GM21526 (cell line): Measurements from ENCODE around the gene XPOT.
A peak's percentile ranks its signal among the peaks of the same experiment; 100 is the strongest.

Experiments
- ATAC-seq: cut with Tn5 transposase; IDR thresholded peaks from one replicate; pipeline ENCODE4 v1.9.1; 2021; ENCODE audit warnings: moderate library complexity; ENCODE audit not compliant: unreplicated experiment, low FRiP score

XPOT gene

DNA sequence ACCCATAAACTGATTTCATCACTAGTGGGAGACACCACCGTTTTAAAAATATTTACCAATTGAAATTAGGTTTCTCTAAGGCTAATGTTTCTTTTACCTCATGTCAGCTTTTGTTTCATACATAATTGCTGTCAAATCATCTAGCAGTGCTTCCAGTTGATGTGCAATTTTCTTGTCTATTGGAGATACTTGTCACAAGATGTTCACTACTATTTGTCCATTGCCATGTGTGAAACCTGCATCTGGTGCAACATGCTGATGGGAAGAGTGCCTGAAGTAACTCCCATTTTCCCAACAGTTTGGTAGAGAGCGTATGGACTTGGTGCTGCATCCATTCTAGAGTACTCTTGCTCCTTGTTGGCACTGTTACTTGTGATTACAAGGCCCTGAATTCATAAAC is 9.7 kb downstream of the XPOT start:
- no peak for ATAC-seq

- no peak for ATAC-seq
These were observed 14.0 kb downstream of the XPOT start for GRCh38 chr12:64418209-64418608.

- no peak for ATAC-seq
These were observed 15.5 kb downstream of the XPOT start for GRCh38 chr12:64419696-64420095.

GRCh38 chr12:64427988-64428387 is 23.8 kb downstream of the XPOT start:
- no peak for ATAC-seq

- no peak for ATAC-seq
These were observed 24.8 kb downstream of the XPOT start for GRCh38 chr12:64428956-64429355.

DNA sequence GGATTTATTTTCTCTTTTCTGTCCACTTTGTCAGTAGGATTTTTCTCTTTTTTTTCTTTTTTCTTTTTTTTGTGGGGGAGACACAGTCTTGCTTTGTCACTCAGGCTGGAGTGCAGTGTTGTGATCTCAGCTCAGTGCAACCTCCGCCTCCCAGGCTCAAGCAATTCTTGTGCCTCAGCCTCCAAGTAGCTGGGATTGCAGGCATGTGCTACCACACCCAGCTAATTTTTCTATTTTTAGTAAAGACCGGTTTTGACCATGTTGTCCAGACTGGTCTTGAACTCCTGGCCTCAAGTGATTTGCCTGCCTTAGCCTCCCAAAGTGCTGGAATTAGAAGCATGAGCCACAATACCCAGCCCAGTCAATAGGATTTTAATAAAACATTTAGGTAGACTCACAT is 26.7 kb downstream of the XPOT start:
- ATAC-seq: no peak

- ATAC-seq: no peak
These were observed 27.6 kb downstream of the XPOT start for GRCh38 chr12:64431791-64432190.

GRCh38 chr12:64433915-64434314 is 29.7 kb downstream of the XPOT start:
- no peak for ATAC-seq

- no peak for ATAC-seq
These were observed 35.9 kb downstream of the XPOT start for GRCh38 chr12:64440100-64440499.

- ATAC-seq: no peak
These were observed 41.3 kb downstream of the XPOT start for GRCh38 chr12:64445490-64445889.

DNA sequence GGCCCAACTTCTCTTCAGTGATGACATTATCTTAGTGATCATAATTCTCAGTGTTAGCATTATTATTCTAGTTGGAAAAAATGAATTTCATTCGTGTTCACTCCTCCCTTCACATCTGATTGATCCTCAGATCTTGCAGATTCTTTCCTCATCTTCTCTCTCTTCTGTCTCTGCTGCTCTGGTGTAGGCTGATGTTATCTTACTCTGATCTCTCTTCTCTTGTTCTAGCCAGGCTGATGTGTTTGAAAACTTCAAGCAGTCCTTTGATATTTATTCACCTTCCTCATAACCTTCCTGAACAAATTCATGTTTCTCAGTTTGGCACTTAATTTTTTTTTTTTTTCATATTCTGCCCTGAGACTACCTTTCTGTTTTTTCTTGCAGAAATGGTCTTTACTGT is 42.1 kb downstream of the XPOT start:
- no peak for ATAC-seq

GRCh38 chr12:64450057-64450640 is 46.0 kb downstream of the XPOT start:
- no peak for ATAC-seq

DNA sequence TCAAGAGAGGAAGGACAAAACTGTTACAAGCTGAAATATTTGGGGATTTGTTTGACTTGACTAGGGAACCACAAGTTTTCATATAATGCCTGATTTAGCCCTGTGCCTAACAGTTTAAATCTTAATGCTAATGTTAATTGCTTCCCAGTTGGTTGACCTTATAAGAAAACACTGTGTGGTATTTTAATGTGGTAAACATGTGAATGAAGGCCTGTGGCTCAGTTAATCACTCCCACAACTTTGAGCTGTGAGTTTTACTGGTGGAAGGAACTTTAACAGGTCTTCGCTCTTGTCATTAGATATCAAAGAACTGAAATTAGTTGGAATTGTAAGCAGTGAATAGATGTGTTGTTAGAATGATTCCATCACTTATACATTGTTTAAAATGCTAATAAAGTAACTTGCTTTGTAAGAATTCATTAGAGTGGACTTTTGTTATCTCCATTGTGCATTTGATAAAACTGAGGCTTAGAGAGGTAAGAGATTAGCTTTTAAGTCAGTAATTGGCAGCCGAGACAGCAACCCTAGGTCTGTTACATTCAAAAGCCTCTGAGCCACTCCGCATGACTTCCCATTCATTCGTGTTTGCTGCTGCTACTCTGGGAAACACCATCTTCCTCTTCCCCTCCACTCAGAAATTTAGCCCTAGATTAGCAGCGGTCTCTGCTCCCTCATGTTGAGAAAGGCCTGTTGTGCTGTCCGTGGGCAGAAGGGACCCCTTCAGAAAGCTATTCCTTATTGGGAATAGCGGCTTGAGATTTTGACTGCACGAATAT is 46.7 kb downstream of the XPOT start:
- no peak for ATAC-seq

DNA sequence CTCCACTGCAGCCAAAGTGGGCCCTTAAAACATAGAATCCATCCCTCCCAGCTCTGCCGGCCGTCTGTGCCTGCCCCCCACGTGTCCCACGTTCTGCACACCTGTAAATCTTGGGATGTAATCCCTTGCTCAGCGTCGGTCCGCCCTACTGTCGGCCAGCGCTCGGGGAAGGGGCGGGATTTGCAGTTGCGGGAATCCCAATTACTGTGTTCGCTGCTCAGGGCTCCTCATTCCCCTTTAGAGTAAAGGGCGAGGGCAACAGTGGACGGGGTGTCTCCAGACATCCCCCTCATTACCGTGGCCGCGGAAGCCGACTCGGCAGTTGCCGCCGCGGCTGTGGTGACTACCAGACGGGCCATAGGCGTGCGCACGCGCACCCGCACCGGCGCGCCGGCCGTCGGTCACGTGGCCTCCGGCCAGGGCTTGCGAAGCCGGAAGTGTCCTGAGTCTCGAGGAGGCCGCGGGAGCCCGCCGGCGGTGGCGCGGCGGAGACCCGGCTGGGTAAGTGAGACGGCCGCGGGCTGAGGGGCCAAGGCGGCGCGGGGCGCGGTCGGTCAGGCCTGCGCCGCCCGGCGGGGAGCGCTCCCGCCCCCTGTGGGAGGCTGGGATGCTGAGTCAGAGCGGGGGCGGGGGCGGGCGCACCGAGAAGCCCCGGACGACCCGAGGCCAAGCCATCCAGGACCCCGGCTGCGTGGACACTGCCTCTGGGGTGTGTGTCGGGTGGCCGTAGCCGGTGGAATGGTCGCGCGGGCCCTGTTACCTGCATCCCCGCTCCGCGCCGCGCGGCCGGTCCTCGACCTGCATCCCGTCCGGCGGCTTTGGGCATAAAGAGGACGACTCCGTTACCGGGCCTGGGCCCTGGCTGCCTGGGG is 47.7 kb downstream of the XPOT start, which contains the start of gene TBK1:
TSS of gene TBK1 (plus strand) at position 434 of the 872 bp plus-strand sequence. CDS start 3,751 bp downstream, outside the sequence.
- ATAC-seq: peak; percentile 83

GRCh38 chr12:64452559-64453329 is 48.6 kb downstream of the XPOT start:
- ATAC-seq: no peak

DNA sequence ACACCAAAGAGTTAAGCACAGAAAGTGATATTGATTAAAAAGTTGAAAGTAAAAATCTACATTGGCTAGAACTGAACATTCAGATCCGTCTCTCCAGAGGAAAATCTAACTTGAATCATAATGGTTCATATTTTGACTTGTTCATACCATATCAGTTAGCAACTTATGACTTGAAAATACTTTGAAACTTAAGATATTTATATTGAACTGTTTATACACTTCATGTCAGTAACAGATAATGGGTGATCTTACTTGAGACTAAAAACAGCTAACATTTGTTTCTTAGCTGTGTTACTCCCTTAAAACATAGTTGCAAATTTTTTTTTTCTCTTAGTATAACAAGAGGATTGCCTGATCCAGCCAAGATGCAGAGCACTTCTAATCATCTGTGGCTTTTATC is 51.3 kb downstream of the XPOT start:
- ATAC-seq: no peak

- ATAC-seq: no peak
These were observed 51.9 kb downstream of the XPOT start for GRCh38 chr12:64456119-64456518.

GRCh38 chr12:64457032-64457431 is 52.8 kb downstream of the XPOT start:
- ATAC-seq: no peak

GRCh38 chr12:64457466-64457865 is 53.3 kb downstream of the XPOT start:
- ATAC-seq: no peak

DNA sequence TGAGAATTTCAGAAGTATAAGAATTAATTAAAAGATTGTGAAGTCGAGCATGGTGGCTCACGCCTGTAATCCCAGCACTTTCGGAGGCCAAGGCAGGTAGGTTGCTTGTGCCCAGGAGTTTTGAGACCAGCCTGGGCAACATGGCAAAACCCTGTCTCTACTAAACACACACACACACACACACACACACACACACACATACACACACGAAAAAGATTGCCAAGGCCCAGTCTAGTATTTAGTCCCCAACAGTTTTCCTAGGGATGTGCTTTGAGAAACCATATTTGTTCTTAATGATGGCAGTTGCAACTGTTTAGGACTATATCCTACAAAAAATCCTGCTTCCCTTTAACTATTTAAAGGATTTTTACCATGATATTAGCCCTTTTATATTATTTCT is 53.7 kb downstream of the XPOT start:
- no peak for ATAC-seq
